ENCODE data around the gene CCDC178. TPM values are rescaled to one million over a fixed set of nuclear protein-coding genes. Genes with fewer than 3 reads are reported as not detected.

Gene CCDC178
- total RNA-seq, 1 experiment from 2014 or later, result not detected

DNA sequence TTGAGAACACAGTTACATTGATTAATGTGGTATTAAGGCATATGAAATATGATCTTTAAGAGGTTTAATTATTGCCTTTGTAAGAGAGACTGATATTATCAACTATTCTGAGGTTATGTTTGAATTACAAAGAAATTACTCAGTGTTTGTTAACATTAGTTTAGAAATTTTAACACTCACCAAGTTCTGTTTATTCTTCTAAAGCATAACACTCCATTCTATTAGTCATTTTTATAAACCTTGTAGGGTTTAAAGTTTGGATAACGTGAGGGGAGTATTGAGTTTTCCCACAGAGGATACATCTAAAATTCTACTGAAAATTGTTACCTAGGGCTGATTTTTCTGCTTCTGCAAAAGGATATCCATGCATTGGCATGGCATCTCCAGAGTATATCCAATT lies 7.7 kb downstream of the CCDC178 start:
- intact Hi-C loops (cut with micrococcal nuclease), result no loop called here
- Histone ChIP-seq H3K9ac (ENCODE audit: low read length) (no peak overlapping the region), H3K36me3 (ENCODE audit: control insufficient read depth in 1 of 2, insufficient read depth in 2 of 2, low read length in 2 of 2) (no peaks in the 10 kb centered on the region), H3K27ac (ENCODE audit: low read depth, low read length) (no peak overlapping the region), H3K27me3 (ENCODE audit: insufficient read depth, low read length) (no peaks in the 10 kb centered on the region), H3K4me3 (replicated peaks in 1 of 2; ENCODE audit: low read depth in 1 of 2, low read length in 2 of 2) (no peak overlapping the region), H3K4me2 (ENCODE audit: low read length) (no peak overlapping the region), H3K9me2 (ENCODE audit: insufficient read depth) (no peaks in the 10 kb centered on the region), H2AFZ (ENCODE audit: low read depth, low read length, poor library complexity, severe bottlenecking) (no peak overlapping the region), H3K9me3 (ENCODE audit: control insufficient read depth in 1 of 2, insufficient read depth in 1 of 2, low read depth in 1 of 2, low read length in 2 of 2) (peaks cover 5 to 7% of the 10 kb centered on the region in 2 experiments; a peak in 2 of 4 replicates), H3K4me1 (ENCODE audit: control insufficient read depth in 1 of 2, insufficient read depth in 2 of 2, low read length in 2 of 2) (no peaks in the 10 kb centered on the region), H4K20me1 (ENCODE audit: insufficient read depth) (no peaks in the 10 kb centered on the region), H3K79me2 (ENCODE audit: insufficient read depth, low read length) (no peaks in the 10 kb centered on the region)
- ChIA-PET RAD21 (ENCODE audit: low non-redundant PET in 1 of 2, low total read pairs in 2 of 2, uncharacterized antibody in 2 of 2, unreplicated experiment in 2 of 2) (no interaction called here), POLR2A (no interaction called here), CTCF (no interaction called here)
- TF ChIP-seq SP1 (IDR thresholded peaks at IDR 0.05; ENCODE audit: low read depth) (no peak), YY1 (IDR thresholded peaks at IDR 0.05; ENCODE audit: extremely low read depth, insufficient replicate concordance, low read depth, low read length) (no peak), REST (IDR thresholded peaks at IDR 0.05; ENCODE audit: low read depth) (no peak), RAD21 (IDR thresholded peaks at IDR 0.05; ENCODE audit: low read depth) (no peak), ZNF274 (IDR thresholded peaks at IDR 0.05; ENCODE audit: low read depth, low read length) (no peak), ELF1 (IDR thresholded peaks at IDR 0.05; ENCODE audit: borderline replicate concordance, low read depth) (no peak), EZH2 (IDR thresholded peaks at IDR 0.05) (no peak), EZH2phosphoT487 (IDR thresholded peaks at IDR 0.05; ENCODE audit: borderline replicate concordance) (no peak), EGR1 (IDR thresholded peaks at IDR 0.05; ENCODE audit: low read depth) (no peak), POLR2AphosphoS5 (IDR thresholded peaks at IDR 0.05; ENCODE audit: low read depth, low read length) (no peak), TCF7L2 (IDR thresholded peaks at IDR 0.05; ENCODE audit: borderline replicate concordance, extremely low read depth, insufficient read depth, insufficient read length) (no peak), CBX3 (IDR thresholded peaks at IDR 0.05; ENCODE audit: low read depth) (no peak), POLR2A (IDR thresholded peaks at IDR 0.05; ENCODE audit: borderline replicate concordance, extremely low read depth, insufficient read depth, insufficient read length) (no peak), MAX (IDR thresholded peaks at IDR 0.05) (no peak), ZFX (IDR thresholded peaks at IDR 0.05) (no peak), CEBPB (IDR thresholded peaks at IDR 0.05; ENCODE audit: low read depth) (no peak)
- TF ChIP-seq, protein P1, sequence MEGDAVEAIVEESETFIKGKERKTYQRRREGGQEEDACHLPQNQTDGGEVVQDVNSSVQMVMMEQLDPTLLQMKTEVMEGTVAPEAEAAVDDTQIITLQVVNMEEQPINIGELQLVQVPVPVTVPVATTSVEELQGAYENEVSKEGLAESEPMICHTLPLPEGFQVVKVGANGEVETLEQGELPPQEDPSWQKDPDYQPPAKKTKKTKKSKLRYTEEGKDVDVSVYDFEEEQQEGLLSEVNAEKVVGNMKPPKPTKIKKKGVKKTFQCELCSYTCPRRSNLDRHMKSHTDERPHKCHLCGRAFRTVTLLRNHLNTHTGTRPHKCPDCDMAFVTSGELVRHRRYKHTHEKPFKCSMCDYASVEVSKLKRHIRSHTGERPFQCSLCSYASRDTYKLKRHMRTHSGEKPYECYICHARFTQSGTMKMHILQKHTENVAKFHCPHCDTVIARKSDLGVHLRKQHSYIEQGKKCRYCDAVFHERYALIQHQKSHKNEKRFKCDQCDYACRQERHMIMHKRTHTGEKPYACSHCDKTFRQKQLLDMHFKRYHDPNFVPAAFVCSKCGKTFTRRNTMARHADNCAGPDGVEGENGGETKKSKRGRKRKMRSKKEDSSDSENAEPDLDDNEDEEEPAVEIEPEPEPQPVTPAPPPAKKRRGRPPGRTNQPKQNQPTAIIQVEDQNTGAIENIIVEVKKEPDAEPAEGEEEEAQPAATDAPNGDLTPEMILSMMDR (IDR thresholded peaks at IDR 0.05 in 2 of 3, conservative IDR thresholded peaks at IDR 0.05 in 1 of 3; ENCODE audit: borderline replicate concordance in 1 of 3, insufficient read depth in 1 of 3, low read depth in 2 of 3, low read length in 2 of 3), result no peak
- DNase-seq (ENCODE audit: low read depth, low spot score), result no peak
- no peak for ATAC-seq
- BruUV-seq (replicated peaks), result no TSS peak

Measured in HCT116 (cell line).